OCI-LY3 (cell line): ENCODE results near the gene RGS1.

Experiments used
- H2AFZ ChIP-seq: fragments of 200-600, 300-600 bp; shearing (Covaris generic); 2 replicates; pipeline ENCODE4 v1.6.0; 2014; ENCODE audit warnings: antibody characterized with exemption, low read depth, low read length
- H3K27ac ChIP-seq: fragments of 200-600, 300-600 bp; sonication (generic); 2 replicates; pipeline ENCODE4 v1.5.1; 2014; ENCODE audit warnings: mild to moderate bottlenecking, low read length, moderate library complexity, mixed read lengths
- H3K27me3 ChIP-seq: fragments of 200-600, 300-600 bp; sonication (generic); 2 replicates; pipeline ENCODE4 v1.6.1; 2014; ENCODE audit warnings: low read depth, low read length, mixed read lengths
- H3K36me3 ChIP-seq: fragments of 200-600, 300-600 bp; sonication (generic); replicated peaks from 2 replicates; pipeline ENCODE3; 2014; ENCODE audit warnings: low read depth, low read length, mixed read lengths
- H3K4me1 ChIP-seq: fragments of 300-600, 200-600 bp; sonication (generic); 2 replicates; pipeline ENCODE4 v1.6.1; 2014; ENCODE audit warnings: low read length, mixed read lengths
- H3K4me2 ChIP-seq: fragments of 200-600, 300-600 bp; sonication (generic); 2 replicates; pipeline ENCODE4 v1.6.1; 2014; ENCODE audit warnings: low read length, mixed read lengths
- H3K4me3 ChIP-seq: fragments of 300-600, 200-600 bp; sonication (generic); 2 replicates; pipeline ENCODE4 v1.5.1; 2014; ENCODE audit warnings: antibody characterized with exemption, mild to moderate bottlenecking, low read length, moderate library complexity
- H3K79me2 ChIP-seq: fragments of 300-600, 200-600 bp; shearing (Covaris generic); 2 replicates; pipeline ENCODE4 v1.6.1; 2014; ENCODE audit warnings: mild to moderate bottlenecking, low read length, mixed read lengths
- H3K9ac ChIP-seq: fragments of 300-600, 200-600 bp; shearing (Covaris generic); 2 replicates; pipeline ENCODE4 v1.6.0; 2014; ENCODE audit warnings: mild to moderate bottlenecking, low read length, moderate library complexity
- H3K9me3 ChIP-seq: fragments of 200-600, 300-600 bp; shearing (Covaris generic); 2 replicates; pipeline ENCODE4 v1.6.1; 2014; ENCODE audit warnings: low read length, mixed read lengths; ENCODE audit not compliant: insufficient read depth
- H4K20me1 ChIP-seq: fragments of 200-600, 300-600 bp; sonication (generic); 2 replicates; pipeline ENCODE4 v1.6.1; 2016; ENCODE audit warnings: low read length, mixed read lengths; ENCODE audit not compliant: insufficient read depth
- CTCF ChIP-seq: fragments of 200-600, 300-600 bp; sonication (generic); IDR thresholded peaks from 2 replicates; pipeline ENCODE4 v1.5.1; 2014; ENCODE audit warnings: antibody characterized with exemption, low read length, low read depth
- EZH2phosphoT487 ChIP-seq: fragments of 200-600 bp; shearing (Covaris generic); IDR thresholded peaks from 2 replicates; pipeline ENCODE4 v1.6.1; 2018; ENCODE audit warnings: antibody characterized with exemption, mixed run types, low read depth

The RGS1 gene

GRCh38 chr1:192588546-192588945, 13.0 kb downstream of the RGS1 start:
- H3K27me3 ChIP-seq = no peaks in the 10 kb centered on the region
- H3K36me3 ChIP-seq = peaks cover 6% of the 10 kb centered on the region
- no peaks in the 10 kb centered on the region for H3K4me1 ChIP-seq
- H4K20me1 ChIP-seq = no peaks in the 10 kb centered on the region
- no peak overlapping the region for H3K27ac ChIP-seq
- no peaks in the 10 kb centered on the region for H3K9me3 ChIP-seq
- TF ChIP-seq EZH2phosphoT487 = no peak
- no peak for TF ChIP-seq CTCF
- H3K4me2 ChIP-seq = no peak overlapping the region
- H3K79me2 ChIP-seq = no peaks in the 10 kb centered on the region
- H3K4me3 ChIP-seq = no peak overlapping the region
- H2AFZ ChIP-seq = no peak overlapping the region
- H3K9ac ChIP-seq = no peak overlapping the region

GRCh38 chr1:192589813-192590212, 14.2 kb downstream of the RGS1 start:
- Histone ChIP-seq H3K9ac (no peak overlapping the region), H3K4me1 (0 out of 2 replicates have a peak, but pooled peaks cover 5% of the 10 kb centered on the region), H4K20me1 (no peaks in the 10 kb centered on the region), H3K4me3 (no peak overlapping the region), H3K9me3 (no peaks in the 10 kb centered on the region), H3K79me2 (no peaks in the 10 kb centered on the region), H3K27me3 (no peaks in the 10 kb centered on the region), H2AFZ (no peak overlapping the region), H3K36me3 (no peaks in the 10 kb centered on the region), H3K4me2 (no peak overlapping the region), H3K27ac (no peak overlapping the region)
- TF ChIP-seq EZH2phosphoT487 = no peak
- no peak for TF ChIP-seq CTCF

- Histone ChIP-seq H3K27me3 (no peaks in the 10 kb centered on the region), H3K4me3 (no peak overlapping the region), H3K9me3 (no peaks in the 10 kb centered on the region), H3K4me2 (no peak overlapping the region), H3K79me2 (no peaks in the 10 kb centered on the region), H3K9ac (no peak overlapping the region), H3K4me1 (0 out of 2 replicates have a peak, but pooled peaks cover 5% of the 10 kb centered on the region), H2AFZ (no peak overlapping the region), H4K20me1 (no peaks in the 10 kb centered on the region), H3K36me3 (no peaks in the 10 kb centered on the region), H3K27ac (no peak overlapping the region)
- TF ChIP-seq EZH2phosphoT487 = no peak
- TF ChIP-seq CTCF = no peak
These were observed 16.9 kb downstream of the RGS1 start for GRCh38 chr1:192592517-192592916.

- Histone ChIP-seq H3K9me3 (no peaks in the 10 kb centered on the region), H3K36me3 (no peaks in the 10 kb centered on the region), H3K27ac (no peak overlapping the region), H3K27me3 (no peaks in the 10 kb centered on the region), H2AFZ (no peak overlapping the region), H3K4me2 (no peak overlapping the region), H3K4me3 (no peak overlapping the region), H4K20me1 (no peaks in the 10 kb centered on the region), H3K9ac (no peak overlapping the region), H3K4me1 (0 out of 2 replicates have a peak, but pooled peaks cover 5% of the 10 kb centered on the region), H3K79me2 (no peaks in the 10 kb centered on the region)
- TF ChIP-seq EZH2phosphoT487 (no peak), CTCF (no peak)
These were observed 17.6 kb downstream of the RGS1 start for GRCh38 chr1:192592981-192593708.
